Measurements from ENCODE around the gene RPS17. TPM values are rescaled to one million over a fixed set of nuclear protein-coding genes. Genes with fewer than 3 reads are reported as not detected.
A peak's percentile ranks its signal among the peaks of the same experiment; 100 is the strongest.

Gene RPS17
- total and polyA plus RNA-seq, 2 of the 4 experiments (the other 2 are of a cell fraction), result 2,617 to 4,201 TPM

GRCh38 chr15:82540055-82540983 lies at the start of gene RPS17 (continued):
- TF ChIP-seq CTCF (conservative IDR thresholded peaks at IDR 0.05; ENCODE audit: low read depth, low read length), result peak; percentile 99
- TF ChIP-seq CEBPB (IDR thresholded peaks at IDR 0.05; ENCODE audit: low read depth, low read length), result no peak
- TF ChIP-seq RFX5 (IDR thresholded peaks at IDR 0.05; ENCODE audit: low read depth, low read length), result no peak

GRCh38 chr15:82587805-82588204 lies 47.5 kb upstream of the RPS17 start:
- Histone ChIP-seq H3K23ac (ENCODE audit: low read depth, low read length) (no peak overlapping the region), H3K36me3 (ENCODE audit: control insufficient read depth, insufficient read depth, low read length) (no peaks in the 10 kb centered on the region), H3K9me3 (ENCODE audit: control insufficient read depth, insufficient read depth, low read length) (no peaks in the 10 kb centered on the region), H4K8ac (ENCODE audit: low read depth in 2 of 2, low read length in 2 of 2) (no peak overlapping the region), H2BK15ac (ENCODE audit: low read depth, low read length) (no peak overlapping the region), H3K56ac (ENCODE audit: extremely low read depth, insufficient read depth, low read length) (no peak overlapping the region), H3K79me1 (ENCODE audit: low read depth in 1 of 2, low read length in 2 of 2) (no peaks in the 10 kb centered on the region), H3K9ac (ENCODE audit: low read depth, low read length) (no peak overlapping the region), H4K20me1 (ENCODE audit: insufficient read depth, low read length) (no peaks in the 10 kb centered on the region), H3K4me3 (ENCODE audit: insufficient read depth, low read depth, low read length) (no peak overlapping the region), H2BK120ac (ENCODE audit: low read depth, low read length) (no peak overlapping the region), H4K91ac (ENCODE audit: insufficient read depth, low read depth, low read length) (no peak overlapping the region), H3K4me1 (ENCODE audit: control insufficient read depth, insufficient read depth, low read length) (no peaks in the 10 kb centered on the region), H3K4me2 (ENCODE audit: low read depth, low read length) (no peak overlapping the region), H2BK20ac (ENCODE audit: low read depth, low read length) (no peak overlapping the region), H2AK9ac (replicated peaks; ENCODE audit: low read depth, low read length, poor library complexity) (no peak overlapping the region), H2AK5ac (ENCODE audit: low read depth, low read length) (no peak overlapping the region), H4K5ac (ENCODE audit: low read depth, low read length) (no peak overlapping the region), H2BK5ac (ENCODE audit: low read depth, low read length, poor library complexity, severe bottlenecking) (no peak overlapping the region), H3K14ac (replicated peaks; ENCODE audit: low read depth, low read length) (no peak overlapping the region), H2AFZ (replicated peaks; ENCODE audit: low read length, poor library complexity) (no peak overlapping the region), H3K4ac (ENCODE audit: low read depth, low read length) (no peak overlapping the region), H3K27ac (ENCODE audit: insufficient read depth, low read length) (no peak overlapping the region), H3K18ac (ENCODE audit: low read depth, low read length) (no peak overlapping the region), H3K9me1 (ENCODE audit: insufficient read depth, low read length) (no peaks in the 10 kb centered on the region), H3K27me3 (ENCODE audit: control insufficient read depth, insufficient read depth, low read length) (peaks cover 5% of the 10 kb centered on the region)
- no TSS peak for BruUV-seq (replicated peaks)
- DNase-seq (no peak), ATAC-seq (ENCODE audit: low read depth) (no peak)
- dilution Hi-C loops (cut with HindIII; ENCODE audit: low sequenced_read_pairs, unreplicated experiment), result no loop called here
- intact Hi-C loops (cut with micrococcal nuclease), result loop anchor here (10.0 kb wide), 1 partner anchor 117 kb away; the partner anchor contains the start of gene AP3B2
- POLR2A ChIA-PET (ENCODE audit: unreplicated experiment), result no interaction called here
- in situ Hi-C loops (cut with MboI; ENCODE audit: low sequenced_read_pairs), result no loop called here
- WGBS, 2 experiments (ENCODE audit: extremely low coverage in 2 of 2, insufficient read length in 1 of 2), result no CpG with 5 or more reads among the region's 4 CpGs
- CTCF ChIA-PET, result no interaction called here
- TF ChIP-seq RCOR1 (IDR thresholded peaks at IDR 0.05; ENCODE audit: insufficient replicate concordance, low read length), result no peak
- TF ChIP-seq MAZ (IDR thresholded peaks at IDR 0.05; ENCODE audit: borderline replicate concordance, low read depth, low read length), result no peak
- no peak for TF ChIP-seq RFX5 (IDR thresholded peaks at IDR 0.05; ENCODE audit: low read depth, low read length)
- TF ChIP-seq POLR2A (IDR thresholded peaks at IDR 0.05; ENCODE audit: low read depth, low read length), result no peak
- TF ChIP-seq CHD1 (IDR thresholded peaks at IDR 0.05; ENCODE audit: low read depth, low read length), result no peak
- TF ChIP-seq MAFK (IDR thresholded peaks at IDR 0.05; ENCODE audit: low read depth, low read length), result no peak
- no peak for TF ChIP-seq CTCF (conservative IDR thresholded peaks at IDR 0.05; ENCODE audit: low read depth, low read length)
- TF ChIP-seq MXI1 (IDR thresholded peaks at IDR 0.05; ENCODE audit: borderline replicate concordance, low read depth, low read length), result no peak
- TF ChIP-seq CEBPB (IDR thresholded peaks at IDR 0.05; ENCODE audit: low read depth, low read length), result no peak
- no peak for TF ChIP-seq RAD21 (IDR thresholded peaks at IDR 0.05; ENCODE audit: low read length)

All from IMR-90 (cell line).